B cell (primary cell): ENCODE measurements around the gene SPCS1. TPM values are rescaled to one million over a fixed set of nuclear protein-coding genes. Genes with fewer than 3 reads are reported as not detected.

Experiments used
- ATAC-seq: fragments of 200-7000 bp; cut with Tn5 transposase; one replicate; pipeline ENCODE4 v1.10.0; 2021; ENCODE audit warnings: low read depth, mild to moderate bottlenecking, moderate number of reproducible peaks, moderate library complexity
- CTCF ChIA-PET: fragments of 350-600 bp; sonication (Branson Sonifier 250); formaldehyde crosslinking; loops from one replicate; lab custom pipeline; 2021; ENCODE audit warnings: antibody characterized with exemption, inconsistent platforms; lab: Charles Lee
- POLR2A ChIA-PET: fragments of 350-600 bp; sonication (Branson Sonifier 250); formaldehyde crosslinking; loops from one replicate; lab custom pipeline; 2021; ENCODE audit warnings: antibody characterized with exemption; lab: Charles Lee
- DNase-seq: peaks from one replicate; pipeline ENCODE4 v3.0.0; 2013
- H2AFZ ChIP-seq: 2 replicates; pipeline ENCODE4 v1.6.1; 2012; ENCODE audit warnings: mild to moderate bottlenecking, low read depth, low read length; ENCODE audit not compliant: insufficient read depth, poor library complexity, severe bottlenecking
- H3K27ac ChIP-seq, 2 donors: 1 replicate in 1 of 2; 2 replicates in 1 of 2; pipeline ENCODE4 v1.5.1; 2012 to 2013; ENCODE audit warnings: low read length in 2 of 2, mild to moderate bottlenecking in 2 of 2, moderate library complexity in 1 of 2
- H3K27me3 ChIP-seq, 4 experiments: fragments of 200-600 bp in 1 of 4; sonication (generic) in 1 of 4; replicated peaks in 1 of 4; 1 replicate in 2 of 4; 2 replicates in 2 of 4; pipeline versions ENCODE4 v1.6.1 to v1.7.0; 2013 to 2016; ENCODE audit warnings: low read length in 3 of 4, mild to moderate bottlenecking in 2 of 4, mixed read lengths in 1 of 4, moderate library complexity in 1 of 4; ENCODE audit not compliant: insufficient read depth in 4 of 4, control insufficient read depth in 3 of 4; ENCODE audit errors: control extremely low read depth in 1 of 4
- H3K36me3 ChIP-seq, 2 experiments: replicated peaks in 1 of 2; 1 replicate in 1 of 2; 2 replicates in 1 of 2; pipeline versions ENCODE4 v1.6.1 to v1.7.1; 2013; ENCODE audit warnings: low read length in 1 of 2; ENCODE audit not compliant: insufficient read depth in 2 of 2, control insufficient read depth in 1 of 2; ENCODE audit errors: control extremely low read depth in 1 of 2, extremely low read depth in 1 of 2
- H3K4me1 ChIP-seq, 2 donors: fragments of 200-600 bp in 1 of 2; sonication (generic) in 1 of 2; 1 replicate in 1 of 2; 2 replicates in 1 of 2; pipeline versions ENCODE4 v1.5.1 to v1.6.1; 2013 to 2017; ENCODE audit warnings: low read length in 2 of 2; ENCODE audit not compliant: control insufficient read depth in 2 of 2, insufficient read depth in 2 of 2
- H3K4me2 ChIP-seq: replicated peaks from 2 replicates; pipeline ENCODE3; 2012; ENCODE audit warnings: mild to moderate bottlenecking, low read depth, low read length; ENCODE audit not compliant: poor library complexity, severe bottlenecking
- H3K4me3 ChIP-seq, 5 experiments: fragments of 200-600 bp in 1 of 5; sonication (generic) in 1 of 5; 1 replicate in 3 of 5; 2 replicates in 2 of 5; pipeline versions ENCODE4 v1.5.1 to v1.7.0; 2011 to 2016; ENCODE audit warnings: low read length in 4 of 5, mild to moderate bottlenecking in 4 of 5, low read depth in 2 of 5, control low read depth in 1 of 5, moderate library complexity in 1 of 5; ENCODE audit not compliant: insufficient read depth in 1 of 5; ENCODE audit errors: control extremely low read depth in 1 of 5, extremely low read depth in 1 of 5
- H3K79me2 ChIP-seq: fragments of 200-600 bp; sonication (generic); one replicate; pipeline ENCODE4 v1.6.0; 2016; ENCODE audit warnings: low read length; ENCODE audit not compliant: control insufficient read depth, insufficient read depth
- H3K9ac ChIP-seq: fragments of 200-600 bp; sonication (generic); 2 replicates; pipeline ENCODE4 v1.6.1; 2017; ENCODE audit warnings: mild to moderate bottlenecking, low read length, moderate library complexity
- H3K9me3 ChIP-seq, 3 donors: one replicate each; pipeline versions ENCODE4 v1.6.1 to v1.7.1; 2013; ENCODE audit warnings: low read length in 2 of 3; ENCODE audit not compliant: control insufficient read depth in 2 of 3, insufficient read depth in 1 of 3; ENCODE audit errors: control extremely low read depth in 1 of 3
- H4K20me1 ChIP-seq: 2 replicates; pipeline ENCODE4 v1.6.0; 2012; ENCODE audit warnings: mild to moderate bottlenecking, low read length; ENCODE audit not compliant: insufficient read depth, control insufficient read depth, poor library complexity, severe bottlenecking
- H3K27ac Mint-ChIP-seq: one replicate; pipeline ENCODE4 v1.8.0; 2021; ENCODE audit warnings: mixed read lengths
- H3K27me3 Mint-ChIP-seq: one replicate; pipeline ENCODE4 v1.8.0; 2021; ENCODE audit warnings: mixed read lengths
- H3K4me1 Mint-ChIP-seq: one replicate; pipeline ENCODE4 v1.8.0; 2021; ENCODE audit warnings: mixed read lengths
- H3K4me3 Mint-ChIP-seq: one replicate; pipeline ENCODE4 v1.8.0; 2021; ENCODE audit warnings: mixed read lengths
- H3K9me3 Mint-ChIP-seq: one replicate; pipeline ENCODE4 v1.8.0; 2022; ENCODE audit warnings: mixed read lengths; ENCODE audit not compliant: insufficient read depth
- CTCF ChIP-seq: fragments of 200-600 bp; IDR thresholded peaks from one replicate; pipeline ENCODE4 v1.8.0; 2022; ENCODE audit warnings: antibody characterized with exemption, mild to moderate bottlenecking
- EZH2 ChIP-seq: IDR thresholded peaks from 2 replicates; pipeline ENCODE4 v1.6.1; 2012; ENCODE audit warnings: borderline replicate concordance, low read depth, mild to moderate bottlenecking, moderate library complexity, low read length; ENCODE audit not compliant: insufficient read depth, poor library complexity, severe bottlenecking
- WGBS: methylation state at CpG from one replicate; pipeline ENCODE4 v1.1.5; 2013; ENCODE audit warnings: missing lambda C conversion rate; ENCODE audit not compliant: insufficient coverage; 5-methylcytosine and 5-hydroxymethylcytosine counted together
- intact Hi-C: fragments of 100-400 bp; cut with micrococcal nuclease; formaldehyde crosslinking; loops from one replicate; pipeline ENCODE4 v1.10.0; 2022
- polyA plus RNA-seq: library from polyadenylated mRNA; depleted of rRNA; stranded (reverse); fragments of >200 nt; gene quantifications from 2 replicates; pipeline ENCODE4 v1.2.3, GENCODE V29; 2012
- total RNA-seq, 2 donors: library from RNA; stranded (reverse); fragments of 120-200 nt in 1 of 2; gene quantifications; 1 replicate in 1 of 2; 2 replicates in 1 of 2; pipeline versions ENCODE4 v1.2.3 to v1.2.4, GENCODE V29; 2013 to 2022

The SPCS1 gene
- total and polyA plus RNA-seq, 2 donors (not counting 1 experiment from before 2014, with no cell fraction given) = 64.5 to 82.2 TPM

GRCh38 chr3:52660046-52660445 lies 45.9 kb upstream of the SPCS1 start:
- Histone ChIP-seq H3K9ac (no peak overlapping the region), H3K27me3 (no peaks in the 10 kb centered on the region), H3K27ac (no peak overlapping the region), H3K79me2 (peaks cover 9% of the 10 kb centered on the region), H4K20me1 (no peaks in the 10 kb centered on the region), H3K4me2 (no peak overlapping the region), H3K4me3 (no peak overlapping the region), H3K36me3 (peaks cover 22 to 65% of the 10 kb centered on the region in 2 experiments), H2AFZ (no peak overlapping the region), H3K4me1 (no peaks in the 10 kb centered on the region), H3K9me3 (no peaks in the 10 kb centered on the region)
- no CpG with 5 or more reads among the region's 3 CpGs for WGBS
- intact Hi-C loops = no loop called here
- Mint-ChIP-seq H3K27ac (no peak overlapping the region), H3K4me3 (no peak overlapping the region), H3K27me3 (no peaks in the 10 kb centered on the region), H3K4me1 (no peaks in the 10 kb centered on the region), H3K9me3 (no peaks in the 10 kb centered on the region)
- DNase-seq (no peak), ATAC-seq (no peak)
- POLR2A ChIA-PET = no interaction called here
- TF ChIP-seq EZH2 (no peak), CTCF (no peak)
- CTCF ChIA-PET = no interaction called here

GRCh38 chr3:52663098-52663497 lies 42.8 kb upstream of the SPCS1 start:
- DNase-seq = no peak
- Mint-ChIP-seq H3K4me1 (no peaks in the 10 kb centered on the region), H3K27me3 (no peaks in the 10 kb centered on the region), H3K27ac (no peak overlapping the region), H3K4me3 (no peak overlapping the region), H3K9me3 (no peaks in the 10 kb centered on the region)
- ATAC-seq = no peak
- Histone ChIP-seq H3K4me2 (no peak overlapping the region), H3K9ac (no peak overlapping the region), H3K9me3 (no peaks in the 10 kb centered on the region), H2AFZ (no peak overlapping the region), H4K20me1 (no peaks in the 10 kb centered on the region), H3K4me1 (no peaks in the 10 kb centered on the region), H3K27me3 (no peaks in the 10 kb centered on the region), H3K79me2 (peaks cover 15% of the 10 kb centered on the region), H3K27ac (no peak overlapping the region), H3K36me3 (peaks cover 12 to 58% of the 10 kb centered on the region in 2 experiments), H3K4me3 (no peak overlapping the region)
- ChIA-PET CTCF (no interaction called here), POLR2A (no interaction called here)
- TF ChIP-seq CTCF (no peak), EZH2 (no peak)
- intact Hi-C loops = no loop called here
- WGBS = 90% methylated on average over 2 of the region's 3 CpGs
